MCF 10A (cell line): ENCODE data around the gene AHCYL2. TPM values are rescaled to one million over a fixed set of nuclear protein-coding genes. Genes with fewer than 3 reads are reported as not detected.

ENCODE experiments used
- BruUV-seq: library from RNA; stranded (reverse); fragments of 400-500 nt; replicated peaks from 2 replicates; lab custom pipeline; 2021; lab: Mats Ljungman, UMichigan
- CTCF ChIA-PET: fragments of 300-600 bp; sonication (Branson Sonifier 250); formaldehyde crosslinking; extraction: SDS; loops from one replicate; lab custom pipeline; 2021; ENCODE audit warnings: antibody characterized with exemption, inconsistent platforms; lab: Yijun Ruan, JAX
- POLR2A ChIA-PET: fragments of 300-600, 350-650 bp; sonication (Branson Sonifier 250); formaldehyde crosslinking; extraction: SDS; loops from one replicate; lab custom pipeline; 2020; ENCODE audit warnings: antibody characterized with exemption, inconsistent platforms; lab: Yijun Ruan, JAX
- DNase-seq: peaks from one replicate; pipeline ENCODE4 v3.0.0-alpha.2; 2018; ENCODE audit not compliant: unreplicated experiment
- H3K27ac Mint-ChIP-seq: one replicate; pipeline ENCODE4 v1.8.0; 2022; ENCODE audit warnings: mild to moderate bottlenecking, low read depth, mixed read lengths; ENCODE audit not compliant: unreplicated experiment
- H3K27me3 Mint-ChIP-seq: one replicate; pipeline ENCODE4 v1.8.0; 2022; ENCODE audit warnings: mixed read lengths; ENCODE audit not compliant: insufficient read depth, unreplicated experiment
- H3K36me3 Mint-ChIP-seq: one replicate; pipeline ENCODE4 v1.8.0; 2022; ENCODE audit warnings: mild to moderate bottlenecking, moderate library complexity, mixed read lengths; ENCODE audit not compliant: insufficient read depth, unreplicated experiment
- H3K4me1 Mint-ChIP-seq: one replicate; pipeline ENCODE4 v1.8.0; 2022; ENCODE audit warnings: mixed read lengths; ENCODE audit not compliant: insufficient read depth, unreplicated experiment
- H3K4me3 Mint-ChIP-seq: one replicate; pipeline ENCODE4 v1.8.0; 2022; ENCODE audit warnings: mild to moderate bottlenecking, moderate library complexity, mixed read lengths; ENCODE audit not compliant: unreplicated experiment
- H3K9me3 Mint-ChIP-seq: one replicate; pipeline ENCODE4 v1.8.0; 2022; ENCODE audit warnings: mixed read lengths; ENCODE audit not compliant: unreplicated experiment
- CTCF ChIP-seq: fragments of 200-600 bp; IDR thresholded peaks from one replicate; pipeline ENCODE4 v1.8.0; 2022; ENCODE audit warnings: antibody characterized with exemption, mild to moderate bottlenecking; ENCODE audit not compliant: unreplicated experiment
- intact Hi-C: fragments of 100-400 bp; cut with micrococcal nuclease; formaldehyde crosslinking; loops from 2 replicates; pipeline ENCODE4 v1.14.1; 2022
- total RNA-seq: library from RNA; stranded (reverse); gene quantifications from 2 replicates; pipeline ENCODE4 v1.2.3, GENCODE V29; 2022

The AHCYL2 gene
- total RNA-seq, 1 experiment from 2014 or later: 12.8 TPM

GRCh38 chr7:129231666-129232065, 6.8 kb downstream of the AHCYL2 start:
- no TSS peak for BruUV-seq
- ChIA-PET CTCF (interaction anchor here (0.5 to 3.7 kb wide), 8 partner anchors 9 to 135 kb away, joined by 3 to 25 read pairs (median 4); no protein-coding TSS in a partner anchor), POLR2A (interaction anchor here (0.7 kb wide), 1 partner anchor 64 kb away, joined by 3 read pairs; no protein-coding TSS in a partner anchor)
- no peaks in the 10 kb centered on the region for H3K36me3 Mint-ChIP-seq
- no peak for TF ChIP-seq CTCF
- intact Hi-C loops: no loop called here
- DNase-seq: no peak
- peaks cover under 1% of the 10 kb centered on the region for H3K4me1 Mint-ChIP-seq
- no peak overlapping the region for H3K4me3 Mint-ChIP-seq
- H3K27ac Mint-ChIP-seq: no peak overlapping the region
- no peaks in the 10 kb centered on the region for H3K9me3 Mint-ChIP-seq
- H3K27me3 Mint-ChIP-seq: no peaks in the 10 kb centered on the region

DNA sequence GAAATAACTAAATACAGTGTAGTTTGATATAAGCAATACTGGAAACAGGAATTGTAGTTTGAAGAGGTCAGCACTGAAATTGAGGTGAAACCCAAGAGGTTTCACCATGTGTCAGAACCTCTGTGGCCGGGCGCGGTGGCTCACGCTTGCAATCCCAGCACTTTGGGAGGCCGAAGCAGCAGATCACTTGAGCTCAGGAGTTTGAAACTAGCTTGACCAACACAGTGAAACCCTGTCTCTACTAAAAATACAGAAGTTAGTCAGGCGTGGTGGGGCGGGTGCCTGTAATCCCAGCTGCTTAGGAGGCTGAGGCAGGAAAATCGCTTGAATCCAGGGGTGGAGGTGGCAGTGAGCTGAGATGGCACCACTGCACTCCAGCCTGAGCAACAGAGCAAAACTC, 13.7 kb downstream of the AHCYL2 start:
- intact Hi-C loops: no loop called here
- no peak overlapping the region for H3K27ac Mint-ChIP-seq
- no peak for TF ChIP-seq CTCF
- POLR2A ChIA-PET: interaction anchor here (1.0 to 1.2 kb wide), 2 partner anchors 9 to 12 kb away, joined by 4 to 5 read pairs; no protein-coding TSS in a partner anchor
- no peaks in the 10 kb centered on the region for H3K27me3 Mint-ChIP-seq
- H3K4me3 Mint-ChIP-seq: no peak overlapping the region
- no peak for DNase-seq
- no peaks in the 10 kb centered on the region for H3K36me3 Mint-ChIP-seq
- no TSS peak for BruUV-seq
- CTCF ChIA-PET: interaction anchor here (0.6 to 2.5 kb wide), 4 partner anchors 20 to 363 kb away, joined by 3 to 10 read pairs (median 3); no protein-coding TSS in a partner anchor
- H3K9me3 Mint-ChIP-seq: no peaks in the 10 kb centered on the region
- no peaks in the 10 kb centered on the region for H3K4me1 Mint-ChIP-seq

DNA sequence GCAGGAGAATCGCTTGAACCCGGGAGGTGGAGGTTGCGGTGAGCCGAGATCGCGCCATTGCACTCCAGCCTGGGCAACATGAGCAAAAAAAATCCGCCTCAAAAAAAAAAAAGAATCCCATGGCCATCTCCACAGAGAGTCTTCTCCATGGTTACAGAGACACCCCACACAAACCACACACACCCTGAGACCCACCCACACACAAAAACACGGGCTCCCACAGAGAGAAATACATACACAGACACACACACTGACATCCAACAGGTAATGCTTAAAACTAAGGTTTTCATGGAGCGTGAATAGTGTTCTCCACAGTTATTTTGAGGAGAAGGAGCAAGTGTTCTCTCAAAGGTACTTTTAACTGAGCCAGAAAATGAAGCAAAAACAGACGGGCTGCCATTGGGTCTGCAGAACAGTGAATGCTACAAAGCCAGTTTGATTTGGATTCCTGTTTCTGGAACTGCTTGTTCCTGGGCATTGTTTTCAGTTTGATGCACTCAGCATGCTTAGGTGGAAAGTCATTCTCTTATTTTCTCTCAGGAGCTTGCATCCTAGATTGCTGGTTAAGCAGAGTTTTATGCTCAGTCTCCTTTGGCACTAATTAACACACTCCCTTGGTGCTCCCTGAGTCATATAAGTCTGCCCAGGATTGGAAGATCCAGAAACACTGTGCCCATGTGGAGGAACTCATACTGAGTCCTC, 15.4 kb downstream of the AHCYL2 start:
- peaks cover 2% of the 10 kb centered on the region for H3K9me3 Mint-ChIP-seq
- DNase-seq: no peak
- H3K4me3 Mint-ChIP-seq: no peak overlapping the region
- no peak for TF ChIP-seq CTCF
- H3K27ac Mint-ChIP-seq: no peak overlapping the region
- ChIA-PET POLR2A (interaction anchor here (0.6 kb wide), 1 partner anchor 127 kb away, joined by 3 read pairs; no protein-coding TSS in a partner anchor), CTCF (interaction anchor here (0.7 to 1.6 kb wide), 2 partner anchors 9 to 22 kb away, joined by 3 to 4 read pairs; no protein-coding TSS in a partner anchor)
- H3K36me3 Mint-ChIP-seq: no peaks in the 10 kb centered on the region
- H3K27me3 Mint-ChIP-seq: no peaks in the 10 kb centered on the region
- no peaks in the 10 kb centered on the region for H3K4me1 Mint-ChIP-seq
- BruUV-seq: no TSS peak
- intact Hi-C loops: no loop called here

DNA sequence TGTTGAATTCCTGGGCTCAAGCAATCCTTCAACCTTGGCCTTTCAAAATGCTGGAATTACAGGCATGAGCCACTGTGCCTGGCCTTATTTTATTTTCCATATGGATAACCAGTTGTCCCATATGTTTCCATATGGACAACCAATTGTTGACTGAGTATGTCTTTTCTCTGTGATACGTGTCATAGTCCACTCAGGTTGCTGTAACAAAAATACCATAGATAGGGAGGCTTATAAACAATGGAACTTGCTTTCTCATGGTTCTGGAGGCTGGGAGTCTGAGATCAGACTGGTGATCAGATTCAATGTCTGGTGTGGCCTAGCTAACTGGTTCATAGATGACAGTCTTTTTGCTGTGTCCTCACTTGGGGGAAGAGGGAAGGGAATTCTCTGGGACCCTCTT, 19.4 kb downstream of the AHCYL2 start:
- no peak overlapping the region for H3K4me3 Mint-ChIP-seq
- no peaks in the 10 kb centered on the region for H3K27me3 Mint-ChIP-seq
- intact Hi-C loops: no loop called here
- no peaks in the 10 kb centered on the region for H3K36me3 Mint-ChIP-seq
- ChIA-PET CTCF (interaction anchor here (0.7 kb wide), 1 partner anchor 10 kb away, joined by 4 read pairs; no protein-coding TSS in a partner anchor), POLR2A (no interaction called here)
- no peak for DNase-seq
- BruUV-seq: no TSS peak
- TF ChIP-seq CTCF: no peak
- H3K4me1 Mint-ChIP-seq: no peaks in the 10 kb centered on the region
- no peak overlapping the region for H3K27ac Mint-ChIP-seq
- peaks cover 6% of the 10 kb centered on the region for H3K9me3 Mint-ChIP-seq
